HCT116 (cell line): ENCODE results near the gene SEC24C. TPM values are rescaled to one million over a fixed set of nuclear protein-coding genes. Genes with fewer than 3 reads are reported as not detected.

ENCODE experiments used
- ATAC-seq: fragments of 200-7000 bp; cut with Tn5 transposase; 2 replicates; pipeline ENCODE4 v1.9.1; 2020; ENCODE audit warnings: mild to moderate bottlenecking, moderate library complexity
- BruUV-seq: library from RNA; stranded (reverse); fragments of 400-500 nt; replicated peaks from 2 replicates; lab custom pipeline; 2021; lab: Mats Ljungman, UMichigan
- CTCF ChIA-PET: fragments of 300-600 bp; sonication (Branson Sonifier 250); formaldehyde crosslinking; loops from one replicate; lab custom pipeline; 2021; ENCODE audit warnings: antibody characterized with exemption; lab: Charles Lee
- POLR2A ChIA-PET: fragments of 300-600, 350-600 bp; sonication (Branson Sonifier 250); formaldehyde crosslinking; loops from one replicate; lab custom pipeline; 2021; ENCODE audit warnings: antibody characterized with exemption; lab: Charles Lee
- RAD21 ChIA-PET, 2 experiments: fragments of 300-600 bp; sonication (Branson Sonifier 250); formaldehyde crosslinking; loops; one replicate each; lab custom pipeline; 2023; ENCODE audit warnings: low total read pairs in 2 of 2; ENCODE audit not compliant: uncharacterized antibody in 2 of 2, unreplicated experiment in 2 of 2, low non-redundant PET in 1 of 2; lab: Charles Lee
- DNase-seq: peaks from one replicate; pipeline ENCODE4 v3.0.0-alpha.2; 2010; ENCODE audit warnings: low read depth, low spot score
- H2AFZ ChIP-seq: fragments of 200-600 bp; shearing (Covaris generic), sonication (generic); 2 replicates; pipeline ENCODE4 v1.6.1; 2017; ENCODE audit warnings: low read depth, mixed run types, mixed read lengths, antibody characterized with exemption, low read length; ENCODE audit not compliant: poor library complexity, severe bottlenecking
- H3K27ac ChIP-seq: 2 replicates; pipeline ENCODE4 v1.5.1; 2012; ENCODE audit warnings: low read depth, low read length
- H3K27me3 ChIP-seq: fragments of 200-600 bp; sonication (generic); 2 replicates; pipeline ENCODE4 v1.6.1; 2016; ENCODE audit warnings: mixed run types, low read length, mixed read lengths; ENCODE audit not compliant: insufficient read depth
- H3K36me3 ChIP-seq, 2 experiments: fragments of 200-500 bp in 1 of 2; fragments of 200-600 bp in 1 of 2; sonication (Bioruptor generic) in 1 of 2; sonication (generic) in 1 of 2; 2 replicates each; pipeline versions ENCODE4 v1.5.1 to v1.6.1; 2014 to 2016; ENCODE audit warnings: low read length in 2 of 2, inconsistent platforms in 1 of 2, mixed read lengths in 1 of 2, mixed run types in 1 of 2; ENCODE audit not compliant: insufficient read depth in 2 of 2, control insufficient read depth in 1 of 2
- H3K4me1 ChIP-seq, 2 experiments: fragments of 200-600 bp in 1 of 2; sonication (generic) in 1 of 2; 2 replicates each; pipeline versions ENCODE4 v1.5.1 to v1.6.1; 2012 to 2017; ENCODE audit warnings: low read length in 2 of 2, inconsistent platforms in 1 of 2, mild to moderate bottlenecking in 1 of 2, mixed read lengths in 1 of 2, mixed run types in 1 of 2, moderate library complexity in 1 of 2; ENCODE audit not compliant: insufficient read depth in 2 of 2, control insufficient read depth in 1 of 2
- H3K4me2 ChIP-seq: fragments of 200-600 bp; sonication (generic); 2 replicates; pipeline ENCODE4 v1.6.1; 2017; ENCODE audit warnings: mixed run types, low read length, mixed read lengths
- H3K4me3 ChIP-seq, 2 experiments: fragments of 200-600 bp in 1 of 2; sonication (generic) in 1 of 2; replicated peaks in 1 of 2; 2 replicates each; pipeline ENCODE4 v1.5.1; 2011 to 2016; ENCODE audit warnings: low read length in 2 of 2, control low read depth in 1 of 2, low read depth in 1 of 2, mild to moderate bottlenecking in 1 of 2, mixed read lengths in 1 of 2, mixed run types in 1 of 2
- H3K79me2 ChIP-seq: fragments of 200-600 bp; sonication (generic); 2 replicates; pipeline ENCODE4 v1.6.1; 2017; ENCODE audit warnings: mild to moderate bottlenecking, mixed run types, low read length, moderate library complexity, mixed read lengths; ENCODE audit not compliant: insufficient read depth
- H3K9ac ChIP-seq: fragments of 200-600 bp; sonication (generic); 2 replicates; pipeline ENCODE4 v1.6.1; 2016; ENCODE audit warnings: low read length, mixed read lengths
- H3K9me2 ChIP-seq: fragments of 200-600 bp; sonication (generic), shearing (Covaris generic); 2 replicates; pipeline ENCODE4 v1.6.1; 2017; ENCODE audit warnings: mixed run types, mild to moderate bottlenecking, moderate library complexity; ENCODE audit not compliant: insufficient read depth
- H3K9me3 ChIP-seq, 2 experiments: fragments of 200-500 bp in 1 of 2; fragments of 200-600 bp in 1 of 2; sonication (Bioruptor generic) in 1 of 2; sonication (generic) in 1 of 2; 2 replicates each; pipeline ENCODE4 v1.6.1; 2014 to 2017; ENCODE audit warnings: low read length in 2 of 2, mixed read lengths in 2 of 2, inconsistent platforms in 1 of 2, low read depth in 1 of 2, mild to moderate bottlenecking in 1 of 2, mixed run types in 1 of 2, moderate library complexity in 1 of 2; ENCODE audit not compliant: control insufficient read depth in 1 of 2, insufficient read depth in 1 of 2
- H4K20me1 ChIP-seq: fragments of 200-600 bp; sonication (generic), shearing (Covaris generic); 2 replicates; pipeline ENCODE4 v1.6.1; 2017; ENCODE audit warnings: mixed run types, mild to moderate bottlenecking, moderate library complexity; ENCODE audit not compliant: insufficient read depth
- CBX3 ChIP-seq: IDR thresholded peaks from 2 replicates; pipeline ENCODE4 v1.6.1; 2012; ENCODE audit warnings: low read depth
- CTCF ChIP-seq, 3 experiments: fragments of 200-600 bp in 1 of 3; sonication (generic) in 1 of 3; IDR thresholded peaks in 2 of 3; conservative IDR thresholded peaks in 1 of 3; 2 replicates each; pipeline ENCODE4 v1.5.1; 2012 to 2017; ENCODE audit warnings: low read depth in 2 of 3, low read length in 2 of 3, antibody characterized with exemption in 1 of 3, borderline replicate concordance in 1 of 3, control low read depth in 1 of 3, mild to moderate bottlenecking in 1 of 3, mixed read lengths in 1 of 3, mixed run types in 1 of 3, moderate library complexity in 1 of 3; ENCODE audit not compliant: insufficient read depth in 1 of 3
- EGR1 ChIP-seq: IDR thresholded peaks from 2 replicates; pipeline ENCODE4 v1.6.1; 2012; ENCODE audit warnings: low read depth
- ELF1 ChIP-seq: IDR thresholded peaks from 2 replicates; pipeline ENCODE4 v1.6.1; 2012; ENCODE audit warnings: low read depth, borderline replicate concordance
- EZH2phosphoT487 ChIP-seq: fragments of 200-600 bp; IDR thresholded peaks from 2 replicates; pipeline ENCODE4 v1.6.1; 2018; ENCODE audit warnings: antibody characterized with exemption, borderline replicate concordance
- FOSL1 ChIP-seq: IDR thresholded peaks from 2 replicates; pipeline ENCODE4 v1.6.1; 2012; ENCODE audit warnings: low read depth
- JUND ChIP-seq: IDR thresholded peaks from 2 replicates; pipeline ENCODE4 v1.6.1; 2012
- MAX ChIP-seq: IDR thresholded peaks from 2 replicates; pipeline ENCODE4 v1.6.1; 2012
- POLR2A ChIP-seq: IDR thresholded peaks from 2 replicates; pipeline ENCODE4 v1.7.0; 2011; ENCODE audit warnings: borderline replicate concordance; ENCODE audit not compliant: insufficient read depth, insufficient read length; ENCODE audit errors: extremely low read depth
- RAD21 ChIP-seq: IDR thresholded peaks from 2 replicates; pipeline ENCODE4 v1.6.1; 2012; ENCODE audit warnings: low read depth, mild to moderate bottlenecking
- SIN3A ChIP-seq: IDR thresholded peaks from 2 replicates; pipeline ENCODE4 v1.6.1; 2012; ENCODE audit warnings: low read depth
- SRF ChIP-seq: IDR thresholded peaks from 2 replicates; pipeline ENCODE4 v1.6.1; 2012; ENCODE audit warnings: low read depth
- TCF7L2 ChIP-seq: IDR thresholded peaks from 2 replicates; pipeline ENCODE4 v1.7.0; 2011; ENCODE audit warnings: borderline replicate concordance, inconsistent platforms; ENCODE audit not compliant: insufficient read depth, insufficient read length; ENCODE audit errors: extremely low read depth
- ZBTB33 ChIP-seq: IDR thresholded peaks from 2 replicates; pipeline ENCODE4 v1.6.1; 2011; ENCODE audit warnings: mild to moderate bottlenecking, low read length, moderate library complexity; ENCODE audit not compliant: insufficient replicate concordance; ENCODE audit errors: extremely low read depth
- ZFX ChIP-seq: fragments of 450-650 bp; IDR thresholded peaks from 2 replicates; pipeline ENCODE4 v1.6.1; 2017
- ZNF274 ChIP-seq: fragments of 200-500 bp; sonication (Bioruptor generic); IDR thresholded peaks from 2 replicates; pipeline ENCODE4 v1.6.1; 2014; ENCODE audit warnings: mild to moderate bottlenecking, low read depth, low read length, inconsistent platforms
- intact Hi-C: fragments of 100-400 bp; cut with micrococcal nuclease; formaldehyde crosslinking; loops from 2 replicates; pipeline ENCODE4 v1.10.0; 2022
- total RNA-seq: library from RNA; stranded (reverse); gene quantifications from one replicate; pipeline ENCODE4 v1.2.1, GENCODE V29; 2021; ENCODE audit not compliant: unreplicated experiment

The SEC24C gene
- total RNA-seq, 1 experiment from 2014 or later = 60.9 TPM

GRCh38 chr10:73817826-73818225, 73.7 kb downstream of the SEC24C start:
- no peak overlapping the region for H3K4me3 ChIP-seq
- no peak for TF ChIP-seq ELF1
- no peak for TF ChIP-seq ZFX
- no peak for TF ChIP-seq EZH2phosphoT487
- no peak for TF ChIP-seq CTCF (IDR thresholded peaks at IDR 0.05 in 2 of 3, conservative IDR thresholded peaks at IDR 0.05 in 1 of 3; ENCODE audit: borderline replicate concordance in 1 of 3, insufficient read depth in 1 of 3, low read depth in 2 of 3, low read length in 2 of 3)
- no peak for TF ChIP-seq FOSL1
- TF ChIP-seq SRF = no peak
- no peak for TF ChIP-seq TCF7L2
- no peak for TF ChIP-seq RAD21
- no peak for TF ChIP-seq ZNF274
- no peak for TF ChIP-seq JUND
- no peak for TF ChIP-seq SIN3A
- TF ChIP-seq MAX = no peak
- no peak for TF ChIP-seq CBX3
- TF ChIP-seq POLR2A = no peak
- no peak for TF ChIP-seq ZBTB33
- no peak for TF ChIP-seq EGR1
- TF ChIP-seq, all 23 proteins: peak for 0
- ATAC-seq (no peak), DNase-seq (no peak)
- no peaks in the 10 kb centered on the region for H3K9me2 ChIP-seq
- H3K27me3 ChIP-seq = no peaks in the 10 kb centered on the region
- no peaks in the 10 kb centered on the region for H3K9me3 ChIP-seq
- no TSS peak for BruUV-seq
- H3K27ac ChIP-seq = no peak overlapping the region
- no peaks in the 10 kb centered on the region for H3K79me2 ChIP-seq
- intact Hi-C loops = no loop called here
- CTCF ChIA-PET = no interaction called here
- RAD21 ChIA-PET = no interaction called here
- no peak overlapping the region for H3K4me2 ChIP-seq
- POLR2A ChIA-PET = no interaction called here
- H4K20me1 ChIP-seq = no peaks in the 10 kb centered on the region
- H3K36me3 ChIP-seq = peaks cover 12 to 15% of the 10 kb centered on the region in 2 experiments; a peak in 3 of 4 replicates
- H2AFZ ChIP-seq = no peak overlapping the region
- H3K9ac ChIP-seq = no peak overlapping the region
- H3K4me1 ChIP-seq = peaks cover 0 to under 1% of the 10 kb centered on the region in 2 experiments; a peak in 1 of 4 replicates
